HUES48 (cell line): Measurements from ENCODE around the gene MAN1C1.
"Not testable (repeated sequence)": the region's sequence is repeated elsewhere in the genome, so short reads cannot be mapped to it uniquely, and the experiment has no call there.

Source experiments
- H3K27ac ChIP-seq: one replicate; pipeline ENCODE4 v1.7.0; 2013; ENCODE audit warnings: low read depth, low read length, inconsistent platforms
- H3K27me3 ChIP-seq: 2 replicates; pipeline ENCODE4 v1.6.1; 2013; ENCODE audit warnings: mild to moderate bottlenecking, low read length; ENCODE audit not compliant: control insufficient read depth, insufficient read depth
- H3K36me3 ChIP-seq: 2 replicates; pipeline ENCODE4 v1.6.1; 2013; ENCODE audit warnings: low read length; ENCODE audit not compliant: control insufficient read depth, insufficient read depth
- H3K4me1 ChIP-seq: 2 replicates; pipeline ENCODE4 v1.6.1; 2013; ENCODE audit warnings: mild to moderate bottlenecking, low read length; ENCODE audit not compliant: control insufficient read depth, insufficient read depth
- H3K4me3 ChIP-seq: 2 replicates; pipeline ENCODE4 v1.5.1; 2013; ENCODE audit warnings: mild to moderate bottlenecking, low read depth, low read length
- H3K9ac ChIP-seq: 2 replicates; pipeline ENCODE4 v1.6.1; 2013; ENCODE audit warnings: mild to moderate bottlenecking, low read depth, low read length, moderate library complexity
- H3K9me3 ChIP-seq: 2 replicates; pipeline ENCODE4 v1.6.1; 2013; ENCODE audit warnings: low read length; ENCODE audit not compliant: control insufficient read depth, insufficient read depth

The MAN1C1 gene

DNA sequence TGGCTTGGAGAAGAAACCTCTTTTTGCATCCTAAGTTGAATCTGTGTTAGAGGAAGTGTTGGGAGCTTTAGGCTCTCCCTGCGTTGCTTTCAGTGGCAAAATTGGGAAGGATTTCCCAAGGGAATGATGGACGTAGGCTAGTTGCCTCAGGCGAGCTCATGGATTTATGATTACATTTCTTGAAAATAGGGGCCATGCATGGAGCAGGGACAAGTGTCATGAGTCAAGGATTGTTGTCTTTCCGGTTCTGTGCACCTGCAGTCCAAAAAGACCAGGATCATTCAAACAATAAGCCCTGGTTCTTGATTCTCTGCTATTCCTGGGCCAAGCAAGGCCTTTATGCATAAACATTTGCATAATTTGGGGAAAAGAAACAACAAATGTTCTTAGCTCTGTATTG lies 7.1 kb downstream of the MAN1C1 start:
- H3K9ac ChIP-seq, result no peak overlapping the region
- H3K36me3 ChIP-seq, result no peaks in the 10 kb centered on the region
- H3K27me3 ChIP-seq, result peaks cover 2% of the 10 kb centered on the region
- H3K9me3 ChIP-seq, result no peaks in the 10 kb centered on the region
- H3K27ac ChIP-seq, result no peak overlapping the region
- no peak overlapping the region for H3K4me3 ChIP-seq
- peaks cover 10% of the 10 kb centered on the region for H3K4me1 ChIP-seq

DNA sequence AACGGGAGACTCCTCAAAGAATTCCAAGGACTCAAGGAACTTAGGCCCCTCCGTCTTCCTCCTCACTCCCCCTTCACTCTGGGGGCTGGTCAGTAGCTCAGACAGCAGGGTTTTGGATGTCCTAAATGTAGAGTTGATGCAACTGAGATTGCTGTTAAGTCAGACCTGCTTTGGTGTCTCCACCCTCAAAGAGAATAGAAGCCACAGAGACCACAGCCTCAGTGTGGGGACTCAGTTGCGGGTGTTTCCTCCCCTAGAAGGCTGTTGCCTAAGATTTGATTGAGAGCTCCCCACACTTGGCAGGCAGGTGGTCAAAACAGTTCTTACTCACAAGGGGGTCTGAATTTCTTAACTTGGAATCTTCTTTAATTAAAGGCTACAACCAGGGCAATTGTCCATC lies 7.6 kb downstream of the MAN1C1 start:
- no peaks in the 10 kb centered on the region for H3K9me3 ChIP-seq
- H3K9ac ChIP-seq, result no peak overlapping the region
- no peak overlapping the region for H3K27ac ChIP-seq
- no peaks in the 10 kb centered on the region for H3K36me3 ChIP-seq
- peaks cover 8% of the 10 kb centered on the region; the same call in 1 of the 2 replicates for H3K4me1 ChIP-seq
- no peaks in the 10 kb centered on the region for H3K27me3 ChIP-seq
- H3K4me3 ChIP-seq, result no peak overlapping the region

DNA sequence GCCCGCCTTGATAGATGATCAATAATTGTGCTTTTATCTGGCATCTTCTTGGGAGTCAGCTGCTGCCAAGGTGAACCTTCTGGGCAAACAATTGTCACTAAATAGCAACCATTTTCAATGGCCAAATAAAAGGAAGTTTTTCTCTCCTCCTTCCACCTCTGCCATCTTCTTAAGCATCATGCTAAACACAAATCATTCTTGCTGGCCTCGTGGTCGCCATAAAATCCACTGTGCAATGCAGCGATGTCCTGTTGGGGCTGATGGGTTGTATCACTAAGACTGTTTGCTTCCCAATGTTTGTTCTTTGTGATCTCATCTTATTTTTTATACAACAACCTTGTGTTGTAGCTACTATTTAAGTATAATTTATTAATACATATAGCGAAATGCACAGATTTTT lies 8.0 kb downstream of the MAN1C1 start:
- Histone ChIP-seq H3K4me3 (no peak overlapping the region), H3K9me3 (no peaks in the 10 kb centered on the region), H3K9ac (no peak overlapping the region), H3K4me1 (peaks cover 3% of the 10 kb centered on the region; the same call in 1 of the 2 replicates), H3K36me3 (no peaks in the 10 kb centered on the region), H3K27me3 (no peaks in the 10 kb centered on the region), H3K27ac (no peak overlapping the region)

DNA sequence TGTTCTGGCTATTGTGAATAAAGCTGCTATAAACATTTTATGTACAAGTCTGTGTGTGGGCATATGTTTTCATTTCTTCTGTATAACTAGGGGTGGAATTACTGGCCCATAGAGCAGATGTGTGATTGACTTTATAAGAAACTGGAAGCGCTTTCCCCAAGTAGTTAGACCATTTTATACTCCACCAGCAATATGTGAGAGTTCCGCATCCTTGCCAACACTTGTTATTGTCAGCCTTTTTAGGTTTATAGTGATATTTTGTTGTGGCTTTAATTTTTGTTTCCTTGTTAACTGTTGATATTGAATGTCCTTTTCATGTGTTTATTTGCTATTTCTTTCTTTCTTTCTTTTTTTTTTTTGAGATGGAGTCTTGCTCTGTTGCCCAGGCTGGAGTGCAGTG lies 9.4 kb downstream of the MAN1C1 start:
- H3K4me1 ChIP-seq, result no peaks in the 10 kb centered on the region
- H3K4me3 ChIP-seq, result no peak overlapping the region

DNA sequence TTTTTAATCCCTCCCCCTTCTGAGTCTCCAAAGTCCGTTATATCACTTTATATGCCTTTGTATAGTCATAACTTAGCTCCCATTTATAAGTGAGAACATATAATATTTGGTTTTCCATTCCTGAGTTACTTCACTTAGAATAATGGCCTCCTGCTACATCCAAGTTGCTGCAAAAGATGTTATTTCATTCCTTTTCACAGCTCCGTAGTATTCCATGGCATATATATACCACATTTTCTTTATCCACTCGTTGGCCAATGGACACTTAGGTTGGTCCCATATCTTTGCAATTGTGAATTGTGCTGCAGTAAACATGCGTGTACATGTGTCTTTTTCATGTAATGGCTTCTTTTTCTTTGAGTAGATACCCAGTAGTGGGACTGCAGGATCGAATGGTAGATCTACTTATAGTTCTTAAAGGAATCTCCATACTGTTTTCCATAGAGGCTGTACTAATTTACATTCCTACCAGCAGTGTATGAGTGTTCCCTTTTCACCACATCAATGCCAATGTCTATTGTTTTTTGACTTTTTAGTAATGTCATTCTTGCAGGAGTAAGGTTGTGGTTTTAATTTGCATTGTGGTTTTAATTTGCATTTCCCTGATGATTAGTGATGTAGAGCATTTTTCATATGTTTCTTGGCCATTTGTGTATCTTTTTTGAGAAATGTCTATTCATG lies 12.3 kb downstream of the MAN1C1 start:
- Histone ChIP-seq H3K9me3 (no peaks in the 10 kb centered on the region), H3K9ac (no peak overlapping the region), H3K36me3 (no peaks in the 10 kb centered on the region), H3K27me3 (no peaks in the 10 kb centered on the region), H3K4me3 (no peak overlapping the region), H3K4me1 (no peaks in the 10 kb centered on the region), H3K27ac (no peak overlapping the region)

More for the DNA sequence above, 9.4 kb downstream of the MAN1C1 start:
- Histone ChIP-seq H3K36me3 (no peaks in the 10 kb centered on the region), H3K9me3 (no peaks in the 10 kb centered on the region), H3K9ac (no peak overlapping the region), H3K27ac (no peak overlapping the region), H3K27me3 (no peaks in the 10 kb centered on the region)

DNA sequence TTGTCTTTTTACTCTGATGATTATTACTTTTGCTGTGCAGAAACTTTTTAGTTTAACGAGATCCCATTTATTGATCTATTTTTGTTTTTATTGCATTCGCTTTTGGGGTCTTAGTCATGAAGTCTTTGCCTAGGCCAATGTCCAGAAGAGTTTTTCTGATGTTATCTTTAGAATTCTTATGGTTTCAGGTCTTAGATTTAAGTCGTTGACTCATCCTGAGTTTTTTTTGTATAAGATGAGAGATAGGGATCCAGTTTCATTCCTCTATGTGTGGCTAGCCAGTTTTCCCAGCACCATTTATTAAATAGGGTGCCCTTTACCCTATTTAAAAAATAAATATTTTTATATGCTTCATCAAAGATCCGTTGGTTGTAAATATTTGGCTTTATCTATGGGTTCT lies 13.2 kb downstream of the MAN1C1 start:
- H3K36me3 ChIP-seq, result no peaks in the 10 kb centered on the region
- no peaks in the 10 kb centered on the region for H3K27me3 ChIP-seq
- H3K27ac ChIP-seq, result no peak overlapping the region
- H3K9ac ChIP-seq, result no peak overlapping the region
- no peaks in the 10 kb centered on the region for H3K4me1 ChIP-seq
- no peak overlapping the region for H3K4me3 ChIP-seq
- no peaks in the 10 kb centered on the region for H3K9me3 ChIP-seq

DNA sequence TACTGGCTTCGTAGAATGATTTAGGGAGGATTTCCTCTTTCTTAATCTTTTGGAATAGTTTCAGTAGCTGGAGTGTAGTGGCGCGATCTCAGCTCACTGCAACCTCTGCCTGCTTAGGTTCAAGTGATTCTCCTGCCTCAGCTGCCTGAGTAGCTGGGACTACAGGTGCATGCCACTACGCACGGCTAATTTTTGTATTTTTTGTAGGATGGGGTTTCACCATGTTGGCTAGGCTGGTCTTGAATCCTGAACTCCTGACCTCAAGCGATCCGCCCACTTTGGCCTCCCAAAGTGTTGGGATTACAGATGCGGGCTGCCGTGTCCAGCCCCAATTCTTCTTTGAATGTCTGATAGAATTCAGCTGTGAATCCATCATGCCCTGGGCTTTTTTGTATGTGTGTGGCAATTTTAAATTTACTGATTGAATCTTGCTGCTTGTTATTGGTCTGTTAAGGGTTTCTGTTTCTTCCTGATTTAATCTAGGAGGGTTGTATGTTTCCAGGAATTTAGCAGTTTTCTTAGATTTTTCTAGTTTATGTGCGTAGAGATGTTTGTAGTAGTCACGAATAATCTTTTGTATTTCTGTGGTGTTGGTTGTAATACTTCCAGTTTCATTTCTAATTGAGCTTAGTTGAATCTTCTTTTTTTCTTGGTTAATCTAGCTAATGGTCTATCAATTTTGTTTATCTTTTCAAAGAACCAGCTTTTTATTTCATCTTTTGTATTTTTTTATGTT lies 15.3 kb downstream of the MAN1C1 start:
- H3K36me3 ChIP-seq, result no peaks in the 10 kb centered on the region
- no peak overlapping the region for H3K4me3 ChIP-seq

DNA sequence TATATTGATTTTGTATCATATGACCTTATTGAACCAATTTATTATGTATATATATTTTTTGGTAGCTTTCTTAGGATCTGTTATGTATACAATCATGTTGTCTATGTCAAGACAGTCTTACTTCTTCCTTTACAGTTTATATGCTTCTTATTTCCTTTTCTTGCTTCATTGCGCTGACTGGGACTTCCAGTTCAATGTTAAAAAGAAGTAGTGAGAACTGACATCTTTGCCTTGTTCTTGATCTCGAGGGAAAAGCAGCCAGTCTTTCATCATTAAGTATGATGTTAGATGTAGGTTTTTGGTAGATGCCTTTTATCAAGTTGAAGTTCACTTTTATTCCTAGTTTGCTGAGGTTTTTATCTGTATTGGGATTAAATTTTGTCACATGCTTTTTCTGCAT lies 17.5 kb downstream of the MAN1C1 start:
- H3K9ac ChIP-seq, result no peak overlapping the region
- no peaks in the 10 kb centered on the region for H3K27me3 ChIP-seq
- no peaks in the 10 kb centered on the region for H3K4me1 ChIP-seq
- H3K36me3 ChIP-seq, result no peaks in the 10 kb centered on the region
- 0 out of 2 replicates have a peak, but pooled peaks cover 7% of the 10 kb centered on the region for H3K9me3 ChIP-seq
- H3K4me3 ChIP-seq, result no peak overlapping the region
- H3K27ac ChIP-seq, result no peak overlapping the region

More for the DNA sequence above, 15.3 kb downstream of the MAN1C1 start:
- H3K4me1 ChIP-seq, result no peaks in the 10 kb centered on the region
- H3K27ac ChIP-seq, result no peak overlapping the region
- no peak overlapping the region for H3K9ac ChIP-seq
- 0 out of 2 replicates have a peak, but pooled peaks cover 7% of the 10 kb centered on the region for H3K9me3 ChIP-seq
- H3K27me3 ChIP-seq, result no peaks in the 10 kb centered on the region

DNA sequence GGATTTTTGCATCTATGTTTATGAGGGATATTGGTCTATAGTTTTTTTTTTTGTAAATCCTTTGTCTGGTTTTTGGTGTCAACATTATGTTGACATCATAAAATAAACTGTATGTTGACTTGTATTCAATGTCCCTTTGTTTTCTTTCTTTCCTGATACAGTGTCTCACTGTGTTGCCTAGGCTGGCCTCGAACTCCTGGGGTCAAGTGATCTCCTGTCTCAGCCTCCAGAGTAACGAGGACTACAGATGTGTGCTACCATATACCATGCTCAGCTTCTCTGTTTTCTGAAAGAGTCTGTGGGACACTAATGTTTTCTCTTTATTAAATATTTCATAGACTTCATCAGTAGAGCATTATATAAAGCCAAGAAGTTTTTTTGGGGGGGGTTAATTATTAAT lies 18.3 kb downstream of the MAN1C1 start:
- no peak overlapping the region for H3K9ac ChIP-seq
- no peaks in the 10 kb centered on the region for H3K4me1 ChIP-seq
- H3K9me3 ChIP-seq, result 0 out of 2 replicates have a peak, but pooled peaks cover 7% of the 10 kb centered on the region
- no peak overlapping the region for H3K27ac ChIP-seq
- no peaks in the 10 kb centered on the region for H3K36me3 ChIP-seq
- no peaks in the 10 kb centered on the region for H3K27me3 ChIP-seq
- no peak overlapping the region for H3K4me3 ChIP-seq

DNA sequence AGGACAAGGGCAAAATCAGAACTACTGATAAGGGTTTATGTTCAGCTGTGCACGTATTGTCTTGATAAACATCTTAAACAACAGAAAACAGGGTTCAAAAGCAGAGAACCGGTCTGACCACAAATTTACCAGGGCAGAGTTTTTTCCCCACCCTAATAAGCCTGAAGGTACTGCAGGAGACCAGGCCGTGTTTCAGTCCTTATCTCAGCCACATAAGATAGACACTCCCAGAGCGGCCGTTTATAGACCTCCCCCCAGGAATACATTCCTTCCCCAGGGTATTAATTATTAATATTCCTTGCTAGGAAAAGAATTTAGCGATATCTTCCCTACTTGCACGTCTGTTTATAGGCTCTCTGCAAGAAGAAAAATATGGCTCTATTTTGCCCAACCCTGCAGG lies 19.6 kb downstream of the MAN1C1 start:
- H3K4me3 ChIP-seq, H3K36me3 ChIP-seq, H3K9me3 ChIP-seq, H3K9ac ChIP-seq, H3K27ac ChIP-seq, H3K27me3 ChIP-seq, H3K4me1 ChIP-seq: not testable (repeated sequence)

DNA sequence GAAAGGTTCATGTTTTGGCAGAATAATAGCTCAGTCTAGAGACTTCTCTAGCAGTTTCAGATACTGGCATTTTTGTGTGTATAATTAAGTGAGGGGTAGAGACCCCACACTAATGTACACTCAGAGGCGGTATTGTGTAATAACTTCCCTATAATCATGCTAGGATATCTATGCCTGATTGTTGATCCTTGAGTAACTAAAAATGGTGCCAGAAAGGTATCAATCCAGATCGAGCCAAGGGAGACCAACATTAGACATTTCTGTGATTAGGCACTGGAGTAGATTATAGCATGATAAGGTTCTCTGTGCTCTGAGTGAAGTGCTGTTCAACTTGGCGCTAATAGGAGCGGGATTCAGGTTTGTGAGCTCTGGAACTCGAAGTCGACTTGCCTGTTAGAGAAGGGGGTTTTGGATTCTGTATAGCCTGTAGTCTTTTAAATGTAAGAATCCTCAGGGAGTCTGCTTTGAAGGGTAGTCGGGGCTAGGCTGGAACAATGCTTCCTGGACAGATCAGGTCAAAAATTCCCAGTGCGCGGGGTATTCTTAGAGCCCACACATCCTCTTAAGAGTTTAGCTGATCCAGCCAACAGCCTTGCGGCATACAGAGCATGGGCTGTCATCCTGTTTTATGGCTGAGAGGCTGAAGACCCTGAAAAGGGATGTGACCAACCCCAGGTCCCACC lies 24.2 kb downstream of the MAN1C1 start:
- Histone ChIP-seq H3K27ac (no peak overlapping the region), H3K9ac (no peak overlapping the region), H3K27me3 (no peaks in the 10 kb centered on the region), H3K9me3 (0 out of 2 replicates have a peak, but pooled peaks cover 4% of the 10 kb centered on the region), H3K36me3 (no peaks in the 10 kb centered on the region), H3K4me3 (no peak overlapping the region), H3K4me1 (no peaks in the 10 kb centered on the region)
